ENCODE data around the gene LYG1.

DNA sequence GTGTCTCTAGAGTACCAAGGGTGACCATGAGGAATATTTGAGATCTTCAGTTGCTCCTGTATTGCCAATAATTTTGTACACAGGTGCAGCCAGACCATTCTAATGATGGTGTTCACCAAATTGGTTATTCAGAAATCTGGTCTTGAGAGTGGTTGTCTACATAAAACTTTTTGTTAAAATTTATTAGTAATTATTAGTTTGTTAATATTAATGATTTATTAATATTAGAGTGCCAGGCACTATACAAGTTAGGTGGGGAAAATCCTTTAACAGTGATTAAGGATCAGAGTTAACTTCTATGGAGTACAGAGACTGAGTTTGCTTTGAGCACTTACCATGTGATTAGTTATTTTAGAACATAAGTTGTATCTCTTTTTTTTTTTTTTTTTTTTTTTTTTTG lies 45.2 kb upstream of the LYG1 start:
- TF ChIP-seq, protein P1, sequence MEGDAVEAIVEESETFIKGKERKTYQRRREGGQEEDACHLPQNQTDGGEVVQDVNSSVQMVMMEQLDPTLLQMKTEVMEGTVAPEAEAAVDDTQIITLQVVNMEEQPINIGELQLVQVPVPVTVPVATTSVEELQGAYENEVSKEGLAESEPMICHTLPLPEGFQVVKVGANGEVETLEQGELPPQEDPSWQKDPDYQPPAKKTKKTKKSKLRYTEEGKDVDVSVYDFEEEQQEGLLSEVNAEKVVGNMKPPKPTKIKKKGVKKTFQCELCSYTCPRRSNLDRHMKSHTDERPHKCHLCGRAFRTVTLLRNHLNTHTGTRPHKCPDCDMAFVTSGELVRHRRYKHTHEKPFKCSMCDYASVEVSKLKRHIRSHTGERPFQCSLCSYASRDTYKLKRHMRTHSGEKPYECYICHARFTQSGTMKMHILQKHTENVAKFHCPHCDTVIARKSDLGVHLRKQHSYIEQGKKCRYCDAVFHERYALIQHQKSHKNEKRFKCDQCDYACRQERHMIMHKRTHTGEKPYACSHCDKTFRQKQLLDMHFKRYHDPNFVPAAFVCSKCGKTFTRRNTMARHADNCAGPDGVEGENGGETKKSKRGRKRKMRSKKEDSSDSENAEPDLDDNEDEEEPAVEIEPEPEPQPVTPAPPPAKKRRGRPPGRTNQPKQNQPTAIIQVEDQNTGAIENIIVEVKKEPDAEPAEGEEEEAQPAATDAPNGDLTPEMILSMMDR (IDR thresholded peaks at IDR 0.05): no peak
- TF ChIP-seq SIN3A (IDR thresholded peaks at IDR 0.05; ENCODE audit: borderline replicate concordance, low read depth, low read length) (no peak), NFIC (IDR thresholded peaks at IDR 0.05; ENCODE audit: borderline replicate concordance) (no peak), TAF1 (IDR thresholded peaks at IDR 0.05; ENCODE audit: borderline replicate concordance, low read depth, low read length) (no peak)

Data from SK-N-SH (cell line).